ENCODE results near the gene NR2F1. TPM values are rescaled to one million over a fixed set of nuclear protein-coding genes. Genes with fewer than 3 reads are reported as not detected.

Gene NR2F1
- total and polyA plus RNA-seq, 3 donors from 2014 or later, result 16.0 to 22.7 (median 16.9) TPM

- H3K36me3 ChIP-seq (ENCODE audit: low read depth, missing control alignments), result no peaks in the 10 kb centered on the region
- H3K4me3 ChIP-seq, result no peak overlapping the region
- no peak for DNase-seq
- no peaks in the 10 kb centered on the region for H3K4me1 ChIP-seq
- H3K27me3 ChIP-seq, result peaks cover 3% of the 10 kb centered on the region
- intact Hi-C loops (cut with DNase I; ENCODE audit: low total_unique reads), result no loop called here
- no peaks in the 10 kb centered on the region for H3K9me3 ChIP-seq
- TF ChIP-seq POLR2A (IDR thresholded peaks at IDR 0.05), result no peak
- TF ChIP-seq, protein P1, sequence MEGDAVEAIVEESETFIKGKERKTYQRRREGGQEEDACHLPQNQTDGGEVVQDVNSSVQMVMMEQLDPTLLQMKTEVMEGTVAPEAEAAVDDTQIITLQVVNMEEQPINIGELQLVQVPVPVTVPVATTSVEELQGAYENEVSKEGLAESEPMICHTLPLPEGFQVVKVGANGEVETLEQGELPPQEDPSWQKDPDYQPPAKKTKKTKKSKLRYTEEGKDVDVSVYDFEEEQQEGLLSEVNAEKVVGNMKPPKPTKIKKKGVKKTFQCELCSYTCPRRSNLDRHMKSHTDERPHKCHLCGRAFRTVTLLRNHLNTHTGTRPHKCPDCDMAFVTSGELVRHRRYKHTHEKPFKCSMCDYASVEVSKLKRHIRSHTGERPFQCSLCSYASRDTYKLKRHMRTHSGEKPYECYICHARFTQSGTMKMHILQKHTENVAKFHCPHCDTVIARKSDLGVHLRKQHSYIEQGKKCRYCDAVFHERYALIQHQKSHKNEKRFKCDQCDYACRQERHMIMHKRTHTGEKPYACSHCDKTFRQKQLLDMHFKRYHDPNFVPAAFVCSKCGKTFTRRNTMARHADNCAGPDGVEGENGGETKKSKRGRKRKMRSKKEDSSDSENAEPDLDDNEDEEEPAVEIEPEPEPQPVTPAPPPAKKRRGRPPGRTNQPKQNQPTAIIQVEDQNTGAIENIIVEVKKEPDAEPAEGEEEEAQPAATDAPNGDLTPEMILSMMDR (IDR thresholded peaks at IDR 0.05), result no peak
- no peak overlapping the region for H3K27ac ChIP-seq
These were observed 23.3 kb downstream of the NR2F1 start for GRCh38 chr5:93606382-93606752.

DNA sequence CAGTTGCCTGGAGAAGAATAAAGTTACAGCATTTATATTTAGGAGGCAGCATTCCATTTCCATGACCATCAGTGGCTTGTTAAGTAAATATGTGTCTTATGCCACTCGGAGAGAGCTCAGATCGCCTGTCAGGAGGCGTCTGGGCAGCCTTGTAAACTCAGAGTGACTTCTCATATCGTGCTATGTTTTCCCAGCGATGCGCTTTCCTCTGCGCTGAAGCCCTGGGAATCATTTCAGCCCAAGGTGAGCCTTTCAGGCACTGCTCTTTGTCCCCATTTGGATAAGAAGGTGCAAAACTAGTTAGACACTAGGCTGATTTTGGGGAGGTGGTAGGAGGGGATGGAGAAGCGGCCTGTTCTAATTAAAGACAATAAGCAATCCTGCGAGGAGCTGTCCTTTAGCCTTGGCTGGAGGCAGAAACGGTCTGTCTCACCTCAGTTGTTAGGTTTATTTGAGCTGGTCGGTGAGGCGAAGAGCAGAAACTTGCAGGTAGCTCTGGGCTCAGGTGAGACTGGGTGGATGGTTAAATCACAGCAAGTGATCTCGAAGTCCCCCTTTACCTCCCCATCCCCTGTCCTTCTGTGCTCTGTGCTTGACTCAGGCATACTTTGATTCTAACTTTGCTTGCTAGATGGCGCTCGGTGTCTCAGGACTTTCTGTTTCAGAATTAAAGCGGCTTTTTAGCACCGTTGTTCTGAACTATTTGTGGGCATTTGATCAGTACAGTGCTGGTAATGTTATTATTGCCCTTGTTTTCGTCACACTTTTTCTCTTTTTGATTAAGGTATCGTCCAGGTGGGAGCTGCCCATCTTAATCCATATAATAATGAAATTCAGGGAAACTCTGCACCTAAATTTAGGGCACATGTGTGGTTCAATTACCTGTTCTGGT is 24.6 kb downstream of the NR2F1 start:
- TF ChIP-seq, protein P1 (IDR thresholded peaks at IDR 0.05), result no peak
- no peak for TF ChIP-seq POLR2A (IDR thresholded peaks at IDR 0.05)
- intact Hi-C loops (cut with DNase I; ENCODE audit: low total_unique reads), result no loop called here
- 31 to 32% methylated on average over 19 of the region's 19 CpGs for WGBS, 2 donors
- H3K36me3 ChIP-seq (ENCODE audit: low read depth, missing control alignments), result no peaks in the 10 kb centered on the region
- no peak overlapping the region for H3K27ac ChIP-seq
- DNase-seq, result no peak
- H3K4me1 ChIP-seq, result no peaks in the 10 kb centered on the region
- H3K9me3 ChIP-seq, result no peaks in the 10 kb centered on the region
- H3K4me3 ChIP-seq, result no peak overlapping the region
- peaks cover 3% of the 10 kb centered on the region for H3K27me3 ChIP-seq

DNA sequence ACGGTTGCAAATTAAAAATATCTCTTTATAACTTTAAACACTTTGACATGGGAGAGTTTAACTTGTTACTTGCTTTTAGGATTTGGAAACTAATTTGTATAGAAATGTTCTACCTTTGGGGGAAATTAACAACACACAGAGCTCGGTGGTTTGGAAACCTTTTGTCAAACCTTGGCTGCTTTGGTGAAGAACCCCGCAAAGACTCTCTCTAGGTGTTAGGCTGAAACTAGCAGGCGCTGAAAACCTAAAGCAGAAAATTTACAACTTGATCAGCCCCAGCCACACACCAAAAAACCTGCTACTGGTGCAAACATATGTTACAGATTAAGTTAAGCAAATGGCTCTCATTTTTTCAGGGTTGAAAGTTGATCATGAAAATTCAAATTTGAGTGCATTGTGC is 25.8 kb downstream of the NR2F1 start:
- 35 to 52% methylated on average over 4 of the region's 4 CpGs for WGBS, 2 donors

DNA sequence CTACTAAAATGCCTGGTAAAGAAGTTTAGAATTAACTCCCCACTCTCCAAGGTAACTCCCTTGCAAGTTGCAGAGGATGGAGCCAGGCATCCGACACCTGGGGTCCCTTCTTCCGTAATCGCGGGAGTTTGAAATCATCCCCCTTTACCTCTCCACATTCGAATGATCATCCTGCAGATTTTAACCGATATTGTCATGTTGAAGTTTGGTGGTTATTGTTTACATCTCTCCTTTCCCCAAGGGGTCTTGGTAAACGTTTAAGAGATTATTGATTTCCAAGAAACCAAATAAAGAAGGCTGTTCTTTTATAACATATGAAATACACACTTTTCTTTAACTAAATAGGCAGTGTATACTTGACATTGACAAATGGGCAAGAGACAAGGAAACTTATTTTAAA is 26.7 kb downstream of the NR2F1 start:
- no peak for DNase-seq
- no peak overlapping the region for H3K4me3 ChIP-seq
- H3K27ac ChIP-seq, result no peak overlapping the region
- intact Hi-C loops (cut with DNase I; ENCODE audit: low total_unique reads), result no loop called here
- H3K4me1 ChIP-seq, result no peaks in the 10 kb centered on the region
- TF ChIP-seq, protein P1 (IDR thresholded peaks at IDR 0.05), result no peak
- no peak for TF ChIP-seq POLR2A (IDR thresholded peaks at IDR 0.05)
- H3K9me3 ChIP-seq, result no peaks in the 10 kb centered on the region
- H3K36me3 ChIP-seq (ENCODE audit: low read depth, missing control alignments), result no peaks in the 10 kb centered on the region
- H3K27me3 ChIP-seq, result peaks cover 3% of the 10 kb centered on the region
- WGBS, 2 donors, result 14 to 20% methylated on average over 7 of the region's 7 CpGs

More for the DNA sequence above, 25.8 kb downstream of the NR2F1 start:
- H3K27me3 ChIP-seq, result peaks cover 3% of the 10 kb centered on the region
- H3K9me3 ChIP-seq, result no peaks in the 10 kb centered on the region
- TF ChIP-seq, protein P1 (IDR thresholded peaks at IDR 0.05), result no peak
- TF ChIP-seq POLR2A (IDR thresholded peaks at IDR 0.05), result no peak
- no peak overlapping the region for H3K4me3 ChIP-seq
- DNase-seq, result no peak
- intact Hi-C loops (cut with DNase I; ENCODE audit: low total_unique reads), result no loop called here
- no peak overlapping the region for H3K27ac ChIP-seq
- H3K36me3 ChIP-seq (ENCODE audit: low read depth, missing control alignments), result no peaks in the 10 kb centered on the region
- no peaks in the 10 kb centered on the region for H3K4me1 ChIP-seq
